ENCODE results near the gene SUGCT.

DNA sequence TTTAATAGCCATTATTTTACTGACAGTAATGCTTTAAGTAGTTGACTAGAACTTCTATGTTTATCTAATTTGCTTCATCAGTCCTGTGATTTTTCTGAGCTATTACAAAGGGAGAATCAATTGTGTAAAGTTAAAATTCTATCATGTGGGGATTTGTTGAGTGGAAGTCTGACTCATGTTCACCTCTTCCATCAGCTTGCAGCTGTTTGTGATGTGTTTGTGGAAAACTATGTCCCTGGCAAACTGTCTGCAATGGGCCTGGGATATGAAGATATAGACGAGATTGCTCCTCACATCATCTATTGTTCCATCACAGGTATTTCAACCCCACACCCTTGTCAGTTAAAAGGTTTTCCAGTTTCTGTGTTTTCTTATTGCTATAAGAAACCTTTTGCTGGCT lies 59.9 kb downstream of the SUGCT start:
- no peak for TF ChIP-seq POLR2A (IDR thresholded peaks at IDR 0.05)
- TF ChIP-seq, protein P1, sequence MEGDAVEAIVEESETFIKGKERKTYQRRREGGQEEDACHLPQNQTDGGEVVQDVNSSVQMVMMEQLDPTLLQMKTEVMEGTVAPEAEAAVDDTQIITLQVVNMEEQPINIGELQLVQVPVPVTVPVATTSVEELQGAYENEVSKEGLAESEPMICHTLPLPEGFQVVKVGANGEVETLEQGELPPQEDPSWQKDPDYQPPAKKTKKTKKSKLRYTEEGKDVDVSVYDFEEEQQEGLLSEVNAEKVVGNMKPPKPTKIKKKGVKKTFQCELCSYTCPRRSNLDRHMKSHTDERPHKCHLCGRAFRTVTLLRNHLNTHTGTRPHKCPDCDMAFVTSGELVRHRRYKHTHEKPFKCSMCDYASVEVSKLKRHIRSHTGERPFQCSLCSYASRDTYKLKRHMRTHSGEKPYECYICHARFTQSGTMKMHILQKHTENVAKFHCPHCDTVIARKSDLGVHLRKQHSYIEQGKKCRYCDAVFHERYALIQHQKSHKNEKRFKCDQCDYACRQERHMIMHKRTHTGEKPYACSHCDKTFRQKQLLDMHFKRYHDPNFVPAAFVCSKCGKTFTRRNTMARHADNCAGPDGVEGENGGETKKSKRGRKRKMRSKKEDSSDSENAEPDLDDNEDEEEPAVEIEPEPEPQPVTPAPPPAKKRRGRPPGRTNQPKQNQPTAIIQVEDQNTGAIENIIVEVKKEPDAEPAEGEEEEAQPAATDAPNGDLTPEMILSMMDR (IDR thresholded peaks at IDR 0.05) = no peak
